GM18951 (cell line): ENCODE measurements around the gene PHGDH.

Experiments
- POLR2A ChIP-seq: IDR thresholded peaks from 4 replicates; pipeline ENCODE4 v1.6.1; 2011; ENCODE audit warnings: mild to moderate bottlenecking; ENCODE audit not compliant: insufficient read length, insufficient read depth; ENCODE audit errors: extremely low read depth
- in situ Hi-C: fragments of 300-500 bp; cut with MboI; formaldehyde crosslinking; loops from one replicate; pipeline ENCODE4 v1.12.0; 2022; ENCODE audit warnings: low sequenced_read_pairs, mixed read lengths, inconsistent platforms; ENCODE audit not compliant: unreplicated experiment

Gene PHGDH

DNA sequence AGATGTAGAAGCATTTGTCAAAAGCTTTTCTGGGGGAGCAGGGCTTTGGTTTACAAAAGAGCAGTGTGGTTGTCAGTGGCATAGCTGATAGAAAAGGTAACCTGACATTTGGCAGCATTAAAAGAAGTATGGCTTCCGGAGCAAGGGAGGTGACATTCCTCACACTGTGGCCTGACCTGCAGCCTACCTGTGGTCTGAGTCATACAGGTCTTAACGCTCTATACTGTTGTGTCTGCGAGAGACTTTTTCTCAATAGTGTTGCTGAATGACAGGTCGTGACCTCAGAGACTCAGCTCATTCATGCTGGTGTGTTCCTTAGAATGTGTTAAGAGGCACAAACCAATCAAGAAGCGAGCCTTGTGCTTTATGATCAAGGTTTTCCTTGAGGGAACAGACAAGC, 19.3 kb downstream of the PHGDH start:
- TF ChIP-seq POLR2A, result no peak
- in situ Hi-C loops, result no loop called here

- in situ Hi-C loops, result no loop called here
- TF ChIP-seq POLR2A, result no peak
Measured at GRCh38 chr1:119731741-119732430, 20.2 kb downstream of the PHGDH start.

DNA sequence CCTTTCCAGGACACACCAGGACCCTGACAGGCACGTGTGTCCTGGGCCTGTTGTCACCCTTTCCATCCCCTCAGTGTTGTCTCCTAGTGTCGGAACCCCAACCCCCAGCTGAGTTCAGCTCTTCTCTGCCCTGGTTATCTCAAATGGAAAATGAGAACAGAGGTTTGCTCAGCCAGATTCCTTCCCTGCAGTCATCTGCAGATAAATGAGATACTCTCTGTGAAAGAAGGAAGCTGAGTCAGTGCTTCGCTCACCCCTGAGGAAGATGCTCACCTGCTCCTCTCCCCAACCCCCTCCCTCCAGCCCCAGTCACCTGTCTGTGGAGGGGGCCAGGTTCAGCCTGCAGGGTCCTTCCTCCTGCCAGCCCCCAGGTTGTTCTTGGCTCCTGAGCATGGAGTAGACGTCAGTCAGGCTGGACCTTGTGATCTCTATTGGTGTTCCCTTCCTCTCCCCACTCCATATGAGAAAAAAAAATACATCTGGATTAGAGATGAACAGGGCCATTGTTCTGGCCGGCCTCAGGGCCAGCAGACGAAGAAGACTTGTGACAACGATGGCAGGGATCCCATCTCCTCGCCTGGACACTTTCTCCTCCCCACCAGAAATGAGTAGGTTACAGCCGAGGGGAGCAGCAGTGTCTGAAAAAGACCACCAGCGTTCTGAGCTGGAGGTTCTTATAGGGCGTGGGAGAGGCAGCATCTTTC, 20.9 kb downstream of the PHGDH start:
- in situ Hi-C loops, result no loop called here

DNA sequence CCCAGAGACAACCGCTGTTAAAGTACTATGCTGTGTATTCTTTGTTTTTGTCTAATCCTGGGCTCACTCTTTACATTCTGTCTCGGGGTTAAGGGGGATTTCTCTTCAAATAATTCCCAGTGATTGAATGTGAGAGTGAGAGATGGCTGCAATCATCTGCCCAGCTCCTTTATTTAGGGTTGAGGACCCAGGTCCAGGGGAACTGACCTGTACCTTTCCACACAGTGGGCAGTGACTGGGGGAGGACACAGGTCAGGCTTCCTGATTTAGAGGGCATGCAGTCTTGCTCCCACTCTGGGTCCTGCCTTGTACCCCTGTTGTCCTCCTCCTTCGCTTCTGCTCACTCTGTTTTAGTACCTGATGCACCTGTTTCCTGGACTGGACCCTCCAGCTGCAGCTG, 22.0 kb downstream of the PHGDH start:
- in situ Hi-C loops, result no loop called here
- no peak for TF ChIP-seq POLR2A

More for the DNA sequence above, 20.9 kb downstream of the PHGDH start:
- TF ChIP-seq POLR2A, result no peak

DNA sequence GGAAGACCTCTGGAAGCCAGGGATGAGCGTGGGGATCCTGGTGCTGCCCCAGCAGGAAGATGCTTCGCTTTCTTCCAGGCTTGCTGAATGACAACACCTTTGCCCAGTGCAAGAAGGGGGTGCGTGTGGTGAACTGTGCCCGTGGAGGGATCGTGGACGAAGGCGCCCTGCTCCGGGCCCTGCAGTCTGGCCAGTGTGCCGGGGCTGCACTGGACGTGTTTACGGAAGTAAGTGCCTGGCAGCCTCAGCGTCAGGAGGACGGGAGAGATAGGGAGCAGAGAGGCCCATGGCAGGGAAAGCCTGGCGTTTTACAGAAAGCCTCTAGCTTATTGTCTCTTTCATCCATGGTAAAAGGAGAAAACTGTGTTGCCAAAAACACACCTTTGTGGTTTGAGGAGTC, 23.5 kb downstream of the PHGDH start:
- in situ Hi-C loops, result no loop called here
- TF ChIP-seq POLR2A, result no peak

- no peak for TF ChIP-seq POLR2A
- in situ Hi-C loops, result no loop called here
Measured at GRCh38 chr1:119736649-119737039, 24.9 kb downstream of the PHGDH start.

- in situ Hi-C loops, result no loop called here
- no peak for TF ChIP-seq POLR2A
Measured at GRCh38 chr1:119737040-119737682, 25.4 kb downstream of the PHGDH start.

GRCh38 chr1:119738100-119738720, 26.5 kb downstream of the PHGDH start:
- in situ Hi-C loops, result no loop called here
- TF ChIP-seq POLR2A, result no peak

DNA sequence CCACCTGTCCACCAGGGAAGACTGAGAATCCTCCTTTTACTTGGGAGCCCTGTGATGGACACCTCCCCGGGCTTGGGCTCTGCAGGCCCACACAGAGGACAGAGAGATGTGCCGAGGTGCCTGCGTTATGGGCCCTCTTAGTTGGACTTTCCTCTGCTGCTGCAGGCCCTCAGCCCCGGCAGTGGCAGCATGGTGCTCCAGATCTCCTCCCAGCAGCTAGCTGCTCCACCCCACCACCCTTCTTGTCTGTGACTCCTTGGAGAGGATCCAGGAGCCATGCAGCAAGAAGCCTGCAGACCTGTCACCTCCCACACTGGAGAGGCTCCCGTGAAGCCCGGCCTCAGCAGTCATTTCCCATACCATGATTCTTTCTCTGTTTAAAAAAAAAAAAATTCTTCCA, 27.4 kb downstream of the PHGDH start:
- in situ Hi-C loops, result no loop called here
- TF ChIP-seq POLR2A, result no peak

- in situ Hi-C loops, result no loop called here
- no peak for TF ChIP-seq POLR2A
Measured at GRCh38 chr1:119740261-119740660, 28.5 kb downstream of the PHGDH start.

- TF ChIP-seq POLR2A, result no peak
- in situ Hi-C loops, result no loop called here
Measured at GRCh38 chr1:119740896-119741780, 29.4 kb downstream of the PHGDH start.

DNA sequence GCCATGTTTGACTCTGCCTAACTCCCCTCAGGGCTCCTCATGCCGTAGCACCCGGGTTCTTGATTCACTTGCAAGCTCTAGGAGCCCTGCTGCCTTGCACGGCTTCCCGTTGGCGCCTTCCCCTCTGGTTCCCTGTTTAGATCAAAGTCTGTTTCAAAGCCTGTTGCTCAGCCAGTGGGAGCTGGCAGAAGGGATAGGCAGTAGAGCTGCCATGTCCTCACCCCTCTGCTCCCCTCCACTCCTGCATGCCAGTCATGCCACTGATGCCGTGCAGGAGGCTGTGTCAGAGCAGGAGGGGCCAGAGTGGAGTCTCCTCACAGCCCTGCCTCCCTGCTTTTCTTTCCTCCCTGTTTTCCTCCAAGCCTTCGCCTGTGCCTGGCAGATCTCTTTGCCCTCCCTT, 30.5 kb downstream of the PHGDH start:
- TF ChIP-seq POLR2A, result no peak

More for the DNA sequence above, 30.5 kb downstream of the PHGDH start:
- in situ Hi-C loops, result no loop called here
